ENCODE data around the gene PRKCE. TPM values are rescaled to one million over a fixed set of nuclear protein-coding genes. Genes with fewer than 3 reads are reported as not detected.

Gene PRKCE
- total and polyA plus RNA-seq, 2 donors (not counting 1 experiment from before 2014, with no cell fraction given): 14.1 to 19.0 TPM

- Histone ChIP-seq H3K4me1 (ENCODE audit: control insufficient read depth, extremely low read depth, insufficient read depth, low read length) (peaks cover 10% of the 10 kb centered on the region), H3K27ac (ENCODE audit: insufficient read depth, low read length) (peak overlapping the region; percentile 65), H3K4me2 (ENCODE audit: extremely low read depth, insufficient read depth, low read length) (no peak overlapping the region), H2AFZ (ENCODE audit: low read length) (no peak overlapping the region), H3K27me3 (ENCODE audit: control insufficient read depth, insufficient read depth, low read length) (no peaks in the 10 kb centered on the region), H3K79me2 (ENCODE audit: control insufficient read depth, insufficient read depth, low read length) (no peaks in the 10 kb centered on the region), H3K4me3 (replicated peaks in 1 of 4; ENCODE audit: control extremely low read depth in 1 of 4, insufficient read depth in 1 of 4, low read depth in 3 of 4, low read length in 4 of 4) (no peak overlapping the region), H3K9me3 (ENCODE audit: control insufficient read depth, insufficient read depth, low read depth, low read length) (no peaks in the 10 kb centered on the region), H3K36me3 (ENCODE audit: control insufficient read depth, insufficient read depth, low read length) (no peaks in the 10 kb centered on the region), H4K20me1 (ENCODE audit: control insufficient read depth, extremely low read depth, insufficient read depth, low read length) (no peaks in the 10 kb centered on the region), H3K9ac (ENCODE audit: insufficient read depth, low read length) (no peak overlapping the region)
- DNase-seq (ENCODE audit: low read depth in 2 of 2): no peak
- no peak for TF ChIP-seq EZH2 (IDR thresholded peaks at IDR 0.05; ENCODE audit: low read length, missing control alignments)
- TF ChIP-seq, protein P1, sequence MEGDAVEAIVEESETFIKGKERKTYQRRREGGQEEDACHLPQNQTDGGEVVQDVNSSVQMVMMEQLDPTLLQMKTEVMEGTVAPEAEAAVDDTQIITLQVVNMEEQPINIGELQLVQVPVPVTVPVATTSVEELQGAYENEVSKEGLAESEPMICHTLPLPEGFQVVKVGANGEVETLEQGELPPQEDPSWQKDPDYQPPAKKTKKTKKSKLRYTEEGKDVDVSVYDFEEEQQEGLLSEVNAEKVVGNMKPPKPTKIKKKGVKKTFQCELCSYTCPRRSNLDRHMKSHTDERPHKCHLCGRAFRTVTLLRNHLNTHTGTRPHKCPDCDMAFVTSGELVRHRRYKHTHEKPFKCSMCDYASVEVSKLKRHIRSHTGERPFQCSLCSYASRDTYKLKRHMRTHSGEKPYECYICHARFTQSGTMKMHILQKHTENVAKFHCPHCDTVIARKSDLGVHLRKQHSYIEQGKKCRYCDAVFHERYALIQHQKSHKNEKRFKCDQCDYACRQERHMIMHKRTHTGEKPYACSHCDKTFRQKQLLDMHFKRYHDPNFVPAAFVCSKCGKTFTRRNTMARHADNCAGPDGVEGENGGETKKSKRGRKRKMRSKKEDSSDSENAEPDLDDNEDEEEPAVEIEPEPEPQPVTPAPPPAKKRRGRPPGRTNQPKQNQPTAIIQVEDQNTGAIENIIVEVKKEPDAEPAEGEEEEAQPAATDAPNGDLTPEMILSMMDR (conservative IDR thresholded peaks at IDR 0.05 in 1 of 2, IDR thresholded peaks at IDR 0.05 in 1 of 2; ENCODE audit: low read depth in 1 of 2, low read length in 2 of 2): no peak
Observed at GRCh38 chr2:46067062-46067461, 415.6 kb downstream of the PRKCE start.

DNA sequence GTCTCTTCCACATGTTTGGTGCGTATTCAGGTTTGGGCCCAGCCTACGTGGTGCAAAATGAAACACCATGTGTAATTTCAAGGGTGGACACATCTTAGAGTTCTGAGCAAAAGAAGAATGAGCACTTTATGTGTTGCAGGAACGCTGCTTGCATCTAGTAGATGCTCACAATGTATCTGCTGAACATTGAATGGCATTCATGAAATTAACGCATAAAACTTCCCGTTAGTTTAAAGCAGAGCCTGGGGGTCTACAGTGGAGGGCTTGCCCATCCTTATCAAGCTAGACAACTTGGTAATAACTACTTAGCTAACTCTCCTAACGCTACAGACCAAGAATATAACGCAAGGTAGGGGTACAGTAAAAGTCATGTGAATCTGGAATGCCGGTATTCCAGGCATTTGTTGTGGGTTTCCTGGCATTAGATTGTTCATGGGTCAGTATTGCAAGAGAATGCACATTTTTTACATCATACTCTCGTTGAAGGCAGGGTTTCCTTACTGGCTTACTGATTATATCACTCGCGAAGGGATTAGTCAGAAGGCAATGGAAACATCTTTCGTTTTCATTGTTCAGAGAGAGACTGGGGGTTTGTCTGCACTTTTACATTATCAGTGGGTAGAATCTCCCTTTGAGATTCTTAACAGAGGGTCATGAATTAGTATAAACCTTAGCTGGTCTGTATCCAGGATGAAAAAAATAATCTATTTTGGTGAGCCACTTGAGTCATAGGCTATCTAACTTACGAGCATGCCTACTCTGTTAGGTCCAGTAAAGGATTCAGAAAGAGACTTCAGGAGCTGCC, 416.2 kb downstream of the PRKCE start:
- H3K36me3 ChIP-seq (ENCODE audit: control insufficient read depth, insufficient read depth, low read length): no peaks in the 10 kb centered on the region
- peak overlapping the region; percentile 38 for H3K4me2 ChIP-seq (ENCODE audit: extremely low read depth, insufficient read depth, low read length)
- no peak overlapping the region for H3K9ac ChIP-seq (ENCODE audit: insufficient read depth, low read length)
- H3K4me1 ChIP-seq (ENCODE audit: control insufficient read depth, extremely low read depth, insufficient read depth, low read length): peaks cover 11% of the 10 kb centered on the region
- no peaks in the 10 kb centered on the region for H3K79me2 ChIP-seq (ENCODE audit: control insufficient read depth, insufficient read depth, low read length)
- H4K20me1 ChIP-seq (ENCODE audit: control insufficient read depth, extremely low read depth, insufficient read depth, low read length): no peaks in the 10 kb centered on the region
- TF ChIP-seq EZH2 (IDR thresholded peaks at IDR 0.05; ENCODE audit: low read length, missing control alignments): no peak
- TF ChIP-seq, protein P1 (conservative IDR thresholded peaks at IDR 0.05 in 1 of 2, IDR thresholded peaks at IDR 0.05 in 1 of 2; ENCODE audit: low read depth in 1 of 2, low read length in 2 of 2): no peak
- H3K27me3 ChIP-seq (ENCODE audit: control insufficient read depth, insufficient read depth, low read length): no peaks in the 10 kb centered on the region
- DNase-seq (ENCODE audit: low read depth in 2 of 2): peak; percentile 98 to 99
- H3K9me3 ChIP-seq (ENCODE audit: control insufficient read depth, insufficient read depth, low read depth, low read length): no peaks in the 10 kb centered on the region
- H3K4me3 ChIP-seq (replicated peaks in 1 of 4; ENCODE audit: control extremely low read depth in 1 of 4, insufficient read depth in 1 of 4, low read depth in 3 of 4, low read length in 4 of 4): peak overlapping the region in 2 of 4 experiments; percentile 9 to 36
- no peak overlapping the region for H2AFZ ChIP-seq (ENCODE audit: low read length)
- peak overlapping the region; percentile 65 for H3K27ac ChIP-seq (ENCODE audit: insufficient read depth, low read length)

- Histone ChIP-seq H3K27me3 (ENCODE audit: control insufficient read depth, insufficient read depth, low read length) (no peaks in the 10 kb centered on the region), H2AFZ (ENCODE audit: low read length) (no peak overlapping the region), H3K4me2 (ENCODE audit: extremely low read depth, insufficient read depth, low read length) (no peak overlapping the region), H3K27ac (ENCODE audit: insufficient read depth, low read length) (no peak overlapping the region), H3K4me1 (ENCODE audit: control insufficient read depth, extremely low read depth, insufficient read depth, low read length) (peaks cover 16% of the 10 kb centered on the region), H3K9me3 (ENCODE audit: control insufficient read depth, insufficient read depth, low read depth, low read length) (no peaks in the 10 kb centered on the region), H3K9ac (ENCODE audit: insufficient read depth, low read length) (no peak overlapping the region), H4K20me1 (ENCODE audit: control insufficient read depth, extremely low read depth, insufficient read depth, low read length) (no peaks in the 10 kb centered on the region), H3K79me2 (ENCODE audit: control insufficient read depth, insufficient read depth, low read length) (no peaks in the 10 kb centered on the region), H3K36me3 (ENCODE audit: control insufficient read depth, insufficient read depth, low read length) (no peaks in the 10 kb centered on the region), H3K4me3 (replicated peaks in 1 of 4; ENCODE audit: control extremely low read depth in 1 of 4, insufficient read depth in 1 of 4, low read depth in 3 of 4, low read length in 4 of 4) (no peak overlapping the region)
- TF ChIP-seq EZH2 (IDR thresholded peaks at IDR 0.05; ENCODE audit: low read length, missing control alignments): no peak
- TF ChIP-seq, protein P1 (conservative IDR thresholded peaks at IDR 0.05 in 1 of 2, IDR thresholded peaks at IDR 0.05 in 1 of 2; ENCODE audit: low read depth in 1 of 2, low read length in 2 of 2): no peak
- DNase-seq (ENCODE audit: low read depth in 2 of 2): peak in 1 of 2 donors; percentile 24
Observed at GRCh38 chr2:46068636-46069035, 417.2 kb downstream of the PRKCE start.

Measured in fibroblast of lung (primary cell).